Panc1 (cell line): ENCODE data around the gene WDR86. TPM values are rescaled to one million over a fixed set of nuclear protein-coding genes. Genes with fewer than 3 reads are reported as not detected.

Experiments
- ATAC-seq: fragments of 200-7000 bp; cut with Tn5 transposase; 2 replicates; pipeline ENCODE4 v1.9.1; 2020; ENCODE audit warnings: mild to moderate bottlenecking, moderate library complexity
- BruUV-seq: library from RNA; stranded (reverse); fragments of 400-500 nt; replicated peaks from 2 replicates; lab custom pipeline; 2021; lab: Mats Ljungman, UMichigan
- CTCF ChIA-PET: fragments of 300-600 bp; sonication (Branson Sonifier 250); formaldehyde crosslinking; loops from one replicate; lab custom pipeline; 2022; ENCODE audit warnings: antibody characterized with exemption; lab: Charles Lee
- POLR2A ChIA-PET: fragments of 300-600 bp; sonication (Branson Sonifier 250); formaldehyde crosslinking; loops from one replicate; lab custom pipeline; 2022; ENCODE audit warnings: antibody characterized with exemption; lab: Charles Lee
- DNase-seq: peaks from one replicate; pipeline ENCODE4 v3.0.0-alpha.2; 2010; ENCODE audit warnings: low read depth, low spot score
- H3K27ac ChIP-seq: 2 replicates; pipeline ENCODE4 v1.5.1; 2011; ENCODE audit warnings: mild to moderate bottlenecking, low read length, inconsistent platforms
- H3K27me3 ChIP-seq: fragments of 200-500 bp; sonication (Bioruptor generic); 2 replicates; pipeline ENCODE4 v1.6.0; 2014; ENCODE audit warnings: low read length, inconsistent platforms; ENCODE audit not compliant: control insufficient read depth, insufficient read depth
- H3K36me3 ChIP-seq: fragments of 200-500 bp; sonication (Bioruptor generic); 2 replicates; pipeline ENCODE4 v1.5.1; 2014; ENCODE audit warnings: inconsistent platforms, mild to moderate bottlenecking, low read length, moderate library complexity; ENCODE audit not compliant: control insufficient read depth, insufficient read depth
- H3K4me1 ChIP-seq: 2 replicates; pipeline ENCODE4 v1.5.1; 2011; ENCODE audit warnings: inconsistent platforms, mild to moderate bottlenecking, low read length, moderate library complexity; ENCODE audit not compliant: control insufficient read depth, insufficient read depth
- H3K4me3 ChIP-seq, 2 experiments: 2 replicates each; pipeline ENCODE4 v1.5.1; 2011 to 2012; ENCODE audit warnings: low read depth in 2 of 2, low read length in 2 of 2, mild to moderate bottlenecking in 2 of 2, inconsistent platforms in 1 of 2, moderate library complexity in 1 of 2
- H3K9me3 ChIP-seq: fragments of 200-500 bp; sonication (Bioruptor generic); 2 replicates; pipeline ENCODE4 v1.5.1; 2014; ENCODE audit warnings: low read depth, mild to moderate bottlenecking, inconsistent platforms, low read length, moderate library complexity; ENCODE audit not compliant: control insufficient read depth, insufficient read depth
- POLR2AphosphoS5 ChIP-seq: IDR thresholded peaks from 2 replicates; pipeline ENCODE4 v1.6.1; 2012; ENCODE audit warnings: mild to moderate bottlenecking, low read depth, low read length, moderate library complexity
- REST ChIP-seq, 2 experiments: IDR thresholded peaks; 2 replicates each; pipeline ENCODE4 v1.6.1; 2011 to 2012; ENCODE audit warnings: low read depth in 2 of 2, control low read depth in 1 of 2, low read length in 1 of 2, mild to moderate bottlenecking in 1 of 2, moderate library complexity in 1 of 2; ENCODE audit not compliant: insufficient read depth in 1 of 2
- SIN3A ChIP-seq: IDR thresholded peaks from 2 replicates; pipeline ENCODE4 v1.6.1; 2012; ENCODE audit warnings: low read depth, mild to moderate bottlenecking, low read length, moderate library complexity, borderline replicate concordance; ENCODE audit not compliant: insufficient read depth
- TCF7L2 ChIP-seq: IDR thresholded peaks from 2 replicates; pipeline ENCODE4 v1.6.1; 2011; ENCODE audit warnings: mild to moderate bottlenecking, low read depth, low read length, inconsistent platforms
- in situ Hi-C: cut with HindIII; loops from 2 replicates; pipeline ENCODE4 v1.10.0; 2016; ENCODE audit warnings: low sequenced_read_pairs, low pct_unique_long_range_greater_than_20kb
- intact Hi-C: fragments of 100-400 bp; cut with micrococcal nuclease; formaldehyde crosslinking; loops from one replicate; pipeline ENCODE4 v1.10.0; 2022; ENCODE audit not compliant: unreplicated experiment
- total RNA-seq: library from RNA; stranded (reverse); gene quantifications from one replicate; pipeline ENCODE4 v1.2.1, GENCODE V29; 2021; ENCODE audit not compliant: unreplicated experiment
- TF ChIP-seq, protein P1 (sequence below): fragments of 450-650 bp; IDR thresholded peaks from 2 replicates; pipeline ENCODE4 v1.5.1; 2017; ENCODE audit warnings: mild to moderate bottlenecking

WDR86 gene
- total RNA-seq, 1 experiment from 2014 or later, result 0.72 TPM

GRCh38 chr7:151431768-151432311 is 22.0 kb upstream of the WDR86 start:
- TF ChIP-seq, protein P1, sequence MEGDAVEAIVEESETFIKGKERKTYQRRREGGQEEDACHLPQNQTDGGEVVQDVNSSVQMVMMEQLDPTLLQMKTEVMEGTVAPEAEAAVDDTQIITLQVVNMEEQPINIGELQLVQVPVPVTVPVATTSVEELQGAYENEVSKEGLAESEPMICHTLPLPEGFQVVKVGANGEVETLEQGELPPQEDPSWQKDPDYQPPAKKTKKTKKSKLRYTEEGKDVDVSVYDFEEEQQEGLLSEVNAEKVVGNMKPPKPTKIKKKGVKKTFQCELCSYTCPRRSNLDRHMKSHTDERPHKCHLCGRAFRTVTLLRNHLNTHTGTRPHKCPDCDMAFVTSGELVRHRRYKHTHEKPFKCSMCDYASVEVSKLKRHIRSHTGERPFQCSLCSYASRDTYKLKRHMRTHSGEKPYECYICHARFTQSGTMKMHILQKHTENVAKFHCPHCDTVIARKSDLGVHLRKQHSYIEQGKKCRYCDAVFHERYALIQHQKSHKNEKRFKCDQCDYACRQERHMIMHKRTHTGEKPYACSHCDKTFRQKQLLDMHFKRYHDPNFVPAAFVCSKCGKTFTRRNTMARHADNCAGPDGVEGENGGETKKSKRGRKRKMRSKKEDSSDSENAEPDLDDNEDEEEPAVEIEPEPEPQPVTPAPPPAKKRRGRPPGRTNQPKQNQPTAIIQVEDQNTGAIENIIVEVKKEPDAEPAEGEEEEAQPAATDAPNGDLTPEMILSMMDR, result no peak
- TF ChIP-seq REST (IDR thresholded peaks at IDR 0.05; ENCODE audit: insufficient read depth in 1 of 2, low read depth in 2 of 2, low read length in 1 of 2), result no peak
- no peak for TF ChIP-seq TCF7L2
- TF ChIP-seq POLR2AphosphoS5, result no peak
- TF ChIP-seq SIN3A, result no peak
- H3K4me3 ChIP-seq, result no peak overlapping the region
- DNase-seq, result no peak
- intact Hi-C loops (no loop called here), in situ Hi-C loops (no loop called here)
- CTCF ChIA-PET, result no interaction called here
- no peaks in the 10 kb centered on the region for H3K9me3 ChIP-seq
- ATAC-seq, result no peak
- H3K4me1 ChIP-seq, result peaks cover 32% of the 10 kb centered on the region
- BruUV-seq, result no TSS peak
- POLR2A ChIA-PET, result no interaction called here
- no peaks in the 10 kb centered on the region for H3K36me3 ChIP-seq
- H3K27ac ChIP-seq, result no peak overlapping the region
- H3K27me3 ChIP-seq, result no peaks in the 10 kb centered on the region

GRCh38 chr7:151431281-151431767 is 21.5 kb upstream of the WDR86 start:
- CTCF ChIA-PET, result no interaction called here
- DNase-seq, result no peak

More at GRCh38 chr7:151431281-151431767, 21.5 kb upstream of the WDR86 start:
- H3K4me3 ChIP-seq, result no peak overlapping the region
- no peaks in the 10 kb centered on the region for H3K9me3 ChIP-seq
- H3K4me1 ChIP-seq, result peaks cover 37% of the 10 kb centered on the region
- no peak for ATAC-seq
- intact Hi-C loops (no loop called here), in situ Hi-C loops (no loop called here)
- no TSS peak for BruUV-seq
- no peak for TF ChIP-seq POLR2AphosphoS5
- no peak for TF ChIP-seq TCF7L2
- TF ChIP-seq REST (IDR thresholded peaks at IDR 0.05; ENCODE audit: insufficient read depth in 1 of 2, low read depth in 2 of 2, low read length in 1 of 2), result no peak
- no peak for TF ChIP-seq SIN3A
- TF ChIP-seq, protein P1, result no peak
- H3K27me3 ChIP-seq, result no peaks in the 10 kb centered on the region
- POLR2A ChIA-PET, result no interaction called here
- H3K36me3 ChIP-seq, result no peaks in the 10 kb centered on the region
- no peak overlapping the region for H3K27ac ChIP-seq
